Spleen (tissue), 11 donors: ENCODE results near the gene SLC7A10. TPM values are rescaled to one million over a fixed set of nuclear protein-coding genes. Genes with fewer than 3 reads are reported as not detected.
A peak's percentile ranks its signal among the peaks of the same experiment; 100 is the strongest.

Experiments used
- DNase-seq: peaks from one replicate; pipeline ENCODE4 v3.0.0-alpha.2; 2020
- H3K27ac ChIP-seq, 8 donors: fragments of 200-600 bp; sonication (generic) in 7 of 8; 1 replicate in 4 of 8; 2 replicates in 4 of 8; pipeline versions ENCODE4 v1.5.0 to v1.8.0; 2016 to 2021; ENCODE audit warnings: inconsistent platforms in 4 of 8, mild to moderate bottlenecking in 4 of 8, moderate library complexity in 1 of 8
- H3K27me3 ChIP-seq, 7 donors: fragments of 200-600 bp; sonication (generic) in 6 of 7; replicated peaks in 1 of 7; 1 replicate in 4 of 7; 2 replicates in 3 of 7; pipeline versions ENCODE4 v1.5.0 to v1.8.0; 2016 to 2021; ENCODE audit warnings: inconsistent platforms in 3 of 7, mild to moderate bottlenecking in 1 of 7
- H3K36me3 ChIP-seq, 6 donors: fragments of 200-600 bp; sonication (generic) in 5 of 6; 1 replicate in 4 of 6; 2 replicates in 2 of 6; pipeline versions ENCODE4 v1.5.0 to v1.8.0; 2016 to 2021; ENCODE audit warnings: inconsistent platforms in 2 of 6
- H3K4me1 ChIP-seq, 6 donors: fragments of 200-600 bp; sonication (generic) in 5 of 6; 1 replicate in 3 of 6; 2 replicates in 3 of 6; pipeline versions ENCODE4 v1.5.0 to v1.8.0; 2016 to 2021; ENCODE audit warnings: inconsistent platforms in 3 of 6
- H3K4me3 ChIP-seq, 8 donors: fragments of 200-600 bp; sonication (generic) in 7 of 8; 1 replicate in 4 of 8; 2 replicates in 4 of 8; pipeline versions ENCODE4 v1.5.0 to v1.8.0; 2016 to 2021; ENCODE audit warnings: inconsistent platforms in 4 of 8, mild to moderate bottlenecking in 4 of 8, moderate library complexity in 2 of 8
- H3K9me3 ChIP-seq, 8 donors: fragments of 200-600 bp; sonication (generic) in 7 of 8; 1 replicate in 4 of 8; 2 replicates in 4 of 8; pipeline versions ENCODE4 v1.5.0 to v1.8.0; 2016 to 2021; ENCODE audit warnings: inconsistent platforms in 4 of 8
- POLR2A ChIP-seq, 3 donors: fragments of 450-650 bp; IDR thresholded peaks; one replicate each; pipeline ENCODE4 v1.5.1; 2017; ENCODE audit warnings: antibody characterized with exemption in 3 of 3, mild to moderate bottlenecking in 1 of 3
- POLR2AphosphoS5 ChIP-seq, 3 donors: sonication (generic); formaldehyde crosslinking; IDR thresholded peaks; one replicate each; pipeline ENCODE4 v1.5.1; 2017; ENCODE audit warnings: antibody characterized with exemption in 3 of 3
- WGBS, 5 donors: extraction: QIAGEN DNeasy Blood & Tissue Kit in 3 of 5; methylation state at CpG; one replicate each; pipeline versions ENCODE4 v1.1.5 to v1.1.7; 2013 to 2018; 5-methylcytosine and 5-hydroxymethylcytosine counted together
- intact Hi-C: fragments of 100-400 bp; cut with DNase I; formaldehyde crosslinking; loops from one replicate; pipeline ENCODE4 v1.15.0; 2023; ENCODE audit warnings: low total_unique reads
- polyA plus RNA-seq, 3 donors: library from polyadenylated mRNA; stranded (reverse); fragments of 200-250 nt; gene quantifications; one replicate each; pipeline ENCODE4 v1.2.1, GENCODE V29; 2013
- total RNA-seq, 7 donors: library from RNA; depleted of rRNA in 3 of 7; stranded (reverse); fragments of >200 nt in 3 of 7; fragmentation: NEBNext Ultra II Directional in 4 of 7; extraction: Animal tissue kit (Norgen Biotek cat#: 25700) in 4 of 7; gene quantifications; one replicate each; pipeline versions ENCODE4 v1.1.0 to v1.2.1, GENCODE V29; 2016 to 2021
- TF ChIP-seq, protein P1 (sequence below), 11 experiments: fragments of 200-600 bp in 7 of 11; fragments of 450-650 bp in 4 of 11; sonication (generic) in 4 of 11; IDR thresholded peaks in 8 of 11; conservative IDR thresholded peaks in 3 of 11; 1 replicate in 7 of 11; 2 replicates in 4 of 11; pipeline versions ENCODE4 v1.4.0 to v1.8.0; 2016 to 2021; ENCODE audit warnings: antibody characterized with exemption in 11 of 11, inconsistent platforms in 4 of 11, mild to moderate bottlenecking in 1 of 11
- donor health status: healthy with polysubstance abuse.
- donor health status: DM: no; HTN: no; CAD: no; lungs with moderate emphysema.
- donor health status: DM: no; HTN: no; CAD: no.
- donor health status: Bipolar disorder and iron deficiency.
- donor health status: healthy.
- donor health status: DM: no; HTN: no; CAD: no.
- donor health status: DM: yes; HTN: yes; CAD: no.

SLC7A10 gene
- total and polyA plus RNA-seq, 10 donors: 0.06 to 0.37 (median 0.19) TPM; not detected in 6

DNA sequence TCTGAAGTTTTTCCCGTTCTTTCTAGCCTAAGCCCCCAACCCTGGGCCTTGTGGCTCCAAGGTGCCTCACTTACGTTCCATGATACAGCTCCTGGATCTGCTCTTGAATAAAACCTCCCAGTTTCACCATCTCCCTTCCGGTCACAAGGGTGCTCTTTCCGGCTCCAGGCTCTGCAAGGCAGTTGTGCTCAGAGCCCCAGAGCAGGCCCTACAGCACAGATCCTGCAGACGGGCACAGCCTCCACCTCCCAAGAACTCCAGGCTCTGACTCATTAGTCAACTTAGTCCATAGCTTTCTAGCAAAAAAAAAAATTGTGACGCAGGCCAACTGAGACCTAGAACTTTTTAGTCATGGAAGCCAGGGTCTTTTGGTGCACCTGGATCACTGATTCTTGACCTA, 33.9 kb upstream of the SLC7A10 start:
- no peak for DNase-seq
- peaks cover 9 to 31% (median 26%) of the 10 kb centered on the region in 6 donors for H3K4me1 ChIP-seq
- peak overlapping the region in 2 of 8 donors; percentile 54 to 80 for H3K27ac ChIP-seq
- H3K9me3 ChIP-seq: peaks cover 0 to 19% (median 13%) of the 10 kb centered on the region in 8 donors
- intact Hi-C loops: no loop called here
- no peak overlapping the region for H3K4me3 ChIP-seq
- no peaks in the 10 kb centered on the region for H3K36me3 ChIP-seq
- WGBS, 5 donors: 48 to 78% (median 73%) methylated on average over 6 of the region's 6 CpGs
- H3K27me3 ChIP-seq: peaks cover 0 to 25% (median 0%) of the 10 kb centered on the region in 7 donors
- TF ChIP-seq, protein P1, sequence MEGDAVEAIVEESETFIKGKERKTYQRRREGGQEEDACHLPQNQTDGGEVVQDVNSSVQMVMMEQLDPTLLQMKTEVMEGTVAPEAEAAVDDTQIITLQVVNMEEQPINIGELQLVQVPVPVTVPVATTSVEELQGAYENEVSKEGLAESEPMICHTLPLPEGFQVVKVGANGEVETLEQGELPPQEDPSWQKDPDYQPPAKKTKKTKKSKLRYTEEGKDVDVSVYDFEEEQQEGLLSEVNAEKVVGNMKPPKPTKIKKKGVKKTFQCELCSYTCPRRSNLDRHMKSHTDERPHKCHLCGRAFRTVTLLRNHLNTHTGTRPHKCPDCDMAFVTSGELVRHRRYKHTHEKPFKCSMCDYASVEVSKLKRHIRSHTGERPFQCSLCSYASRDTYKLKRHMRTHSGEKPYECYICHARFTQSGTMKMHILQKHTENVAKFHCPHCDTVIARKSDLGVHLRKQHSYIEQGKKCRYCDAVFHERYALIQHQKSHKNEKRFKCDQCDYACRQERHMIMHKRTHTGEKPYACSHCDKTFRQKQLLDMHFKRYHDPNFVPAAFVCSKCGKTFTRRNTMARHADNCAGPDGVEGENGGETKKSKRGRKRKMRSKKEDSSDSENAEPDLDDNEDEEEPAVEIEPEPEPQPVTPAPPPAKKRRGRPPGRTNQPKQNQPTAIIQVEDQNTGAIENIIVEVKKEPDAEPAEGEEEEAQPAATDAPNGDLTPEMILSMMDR (IDR thresholded peaks at IDR 0.05 in 8 of 11, conservative IDR thresholded peaks at IDR 0.05 in 3 of 11): no peak
- no peak for TF ChIP-seq POLR2AphosphoS5 (IDR thresholded peaks at IDR 0.05)

DNA sequence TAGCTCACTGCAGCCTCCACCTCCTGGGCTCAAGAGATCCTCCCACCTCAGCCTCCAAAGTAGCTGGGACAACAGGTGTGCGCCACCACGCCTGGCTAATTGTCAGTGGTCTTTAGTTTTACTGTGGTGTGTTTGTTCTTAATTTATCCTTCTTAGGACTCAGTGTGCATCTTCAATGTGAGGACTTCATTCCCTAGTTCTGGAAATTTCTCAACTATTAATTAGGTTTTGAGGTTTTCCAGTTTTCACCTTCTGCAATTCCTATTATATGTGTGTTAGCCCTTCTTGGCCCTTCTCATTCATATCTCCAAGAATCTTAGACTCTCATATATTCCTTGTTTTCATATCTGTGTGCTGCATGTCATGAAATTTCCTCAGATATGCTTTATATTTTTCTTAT, 32.2 kb upstream of the SLC7A10 start:
- Histone ChIP-seq H3K36me3 (no peaks in the 10 kb centered on the region), H3K4me3 (no peak overlapping the region), H3K4me1 (peaks cover 9 to 31% (median 25%) of the 10 kb centered on the region in 6 donors), H3K27ac (no peak overlapping the region), H3K27me3 (peaks cover 0 to 38% (median 0%) of the 10 kb centered on the region in 7 donors), H3K9me3 (peaks cover 0 to 19% (median 13%) of the 10 kb centered on the region in 8 donors)
- TF ChIP-seq POLR2A (IDR thresholded peaks at IDR 0.05) (no peak), POLR2AphosphoS5 (IDR thresholded peaks at IDR 0.05) (no peak)
- TF ChIP-seq, protein P1 (IDR thresholded peaks at IDR 0.05 in 8 of 11, conservative IDR thresholded peaks at IDR 0.05 in 3 of 11): no peak
- intact Hi-C loops: no loop called here
- no peak for DNase-seq
- WGBS, 5 donors: 94 to 98% (median 95%) methylated on average over 2 of the region's 2 CpGs

DNA sequence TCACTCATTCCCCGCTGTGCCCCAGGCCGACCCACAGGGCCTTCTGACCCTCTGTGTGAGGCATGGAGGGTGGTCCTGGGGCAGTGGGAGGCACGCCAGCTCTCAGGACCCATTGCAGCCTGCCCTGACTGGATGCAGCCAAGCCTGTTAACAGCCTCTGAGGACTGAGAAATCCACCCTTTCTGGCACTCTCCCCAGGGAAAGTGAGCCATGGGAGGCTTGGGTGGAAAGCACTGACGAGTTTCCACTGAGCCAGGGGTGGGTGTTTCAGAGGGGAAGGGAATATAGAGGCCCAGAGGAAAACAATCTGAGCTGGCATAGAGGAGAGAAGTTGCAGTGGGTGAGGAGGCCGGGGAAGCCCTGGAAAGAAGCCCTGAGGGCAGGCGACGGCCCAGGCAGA, 30.6 kb upstream of the SLC7A10 start:
- 51 to 87% (median 79%) methylated on average over 6 to 7 of the region's 7 CpGs for WGBS, 5 donors
- intact Hi-C loops: no loop called here
- H3K4me1 ChIP-seq: peaks cover 7 to 26% (median 19%) of the 10 kb centered on the region in 6 donors
- H3K36me3 ChIP-seq: no peaks in the 10 kb centered on the region
- H3K27ac ChIP-seq: no peak overlapping the region
- DNase-seq: no peak
- TF ChIP-seq, protein P1 (IDR thresholded peaks at IDR 0.05 in 8 of 11, conservative IDR thresholded peaks at IDR 0.05 in 3 of 11): no peak
- TF ChIP-seq POLR2A (IDR thresholded peaks at IDR 0.05): no peak
- no peak for TF ChIP-seq POLR2AphosphoS5 (IDR thresholded peaks at IDR 0.05)
- H3K27me3 ChIP-seq: peaks cover 0 to 47% (median 0%) of the 10 kb centered on the region in 7 donors
- H3K9me3 ChIP-seq: peaks cover 0 to 19% (median 13%) of the 10 kb centered on the region in 8 donors
- H3K4me3 ChIP-seq: no peak overlapping the region

DNA sequence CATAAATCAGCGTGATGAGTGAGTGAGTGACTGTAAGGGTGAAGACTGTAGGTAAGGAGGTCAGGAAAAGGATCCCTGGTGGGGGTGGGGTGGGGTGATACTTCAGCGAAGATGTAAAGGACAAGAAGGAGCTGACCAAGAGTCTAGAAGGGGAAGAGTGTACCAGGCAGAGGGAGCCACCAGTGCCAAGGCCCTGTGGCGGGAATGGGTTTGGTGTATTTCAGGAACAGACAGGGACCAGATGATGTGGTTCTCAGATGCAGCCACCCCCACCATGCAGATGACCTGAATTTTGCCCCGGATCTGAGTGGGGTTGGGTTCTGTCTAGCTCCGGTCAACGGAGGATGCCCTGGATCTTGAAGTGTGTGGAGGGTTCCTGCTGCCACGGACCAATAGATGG, 30.1 kb upstream of the SLC7A10 start:
- Histone ChIP-seq H3K4me1 (peaks cover 2 to 26% (median 14%) of the 10 kb centered on the region in 6 donors), H3K4me3 (no peak overlapping the region), H3K36me3 (no peaks in the 10 kb centered on the region), H3K9me3 (peaks cover 0 to 19% (median 13%) of the 10 kb centered on the region in 8 donors), H3K27me3 (peaks cover 0 to 49% (median 0%) of the 10 kb centered on the region in 7 donors), H3K27ac (no peak overlapping the region)
- intact Hi-C loops: no loop called here
- TF ChIP-seq, protein P1 (IDR thresholded peaks at IDR 0.05 in 8 of 11, conservative IDR thresholded peaks at IDR 0.05 in 3 of 11): no peak
- TF ChIP-seq POLR2A (IDR thresholded peaks at IDR 0.05) (no peak), POLR2AphosphoS5 (IDR thresholded peaks at IDR 0.05) (no peak)
- WGBS, 5 donors: 85 to 95% (median 89%) methylated on average over 3 to 7 of the region's 7 CpGs
- no peak for DNase-seq
